HL-60 (cell line): Measurements from ENCODE around the gene CLPTM1L.

Experiments used
- DNase-seq, 2 experiments: peaks; one replicate each; pipeline ENCODE4 v3.0.0-alpha.2; 2010 to 2020; ENCODE audit warnings: low read depth in 1 of 2, low spot score in 1 of 2
- H3K27ac ChIP-seq: fragments of 250-450 bp; sonication (Bioruptor Pico); replicated peaks from 2 replicates; pipeline ENCODE4 v1.5.1; 2020; ENCODE audit warnings: mild to moderate bottlenecking, moderate library complexity
- H3K27me3 ChIP-seq: fragments of 250-450 bp; sonication (Bioruptor Pico); 2 replicates; pipeline ENCODE4 v1.5.1; 2021; ENCODE audit warnings: mild to moderate bottlenecking, moderate library complexity; ENCODE audit not compliant: insufficient read depth, poor library complexity, severe bottlenecking
- H3K4me3 ChIP-seq: replicated peaks from 2 replicates; pipeline ENCODE4 v1.5.1; 2011; ENCODE audit warnings: mild to moderate bottlenecking, control low read depth, low read length; ENCODE audit not compliant: insufficient read depth
- GABPA ChIP-seq: IDR thresholded peaks from 2 replicates; pipeline ENCODE4 v1.6.1; 2012; ENCODE audit warnings: low read depth
- POLR2AphosphoS5 ChIP-seq: IDR thresholded peaks from 2 replicates; pipeline ENCODE4 v1.6.1; 2012; ENCODE audit warnings: low read depth
- SPI1 ChIP-seq: IDR thresholded peaks from 2 replicates; pipeline ENCODE4 v1.6.1; 2012; ENCODE audit warnings: low read depth, mild to moderate bottlenecking, borderline replicate concordance
- TF ChIP-seq, protein P1 (sequence below): IDR thresholded peaks from 2 replicates; pipeline ENCODE4 v1.6.1; 2012; ENCODE audit warnings: low read depth; ENCODE audit not compliant: insufficient replicate concordance
- TF ChIP-seq, protein P2 (sequence below): IDR thresholded peaks from one replicate; pipeline ENCODE4 v1.5.1; 2011; ENCODE audit warnings: low read length, control low read depth, inconsistent platforms; ENCODE audit not compliant: insufficient read depth

CLPTM1L gene

DNA sequence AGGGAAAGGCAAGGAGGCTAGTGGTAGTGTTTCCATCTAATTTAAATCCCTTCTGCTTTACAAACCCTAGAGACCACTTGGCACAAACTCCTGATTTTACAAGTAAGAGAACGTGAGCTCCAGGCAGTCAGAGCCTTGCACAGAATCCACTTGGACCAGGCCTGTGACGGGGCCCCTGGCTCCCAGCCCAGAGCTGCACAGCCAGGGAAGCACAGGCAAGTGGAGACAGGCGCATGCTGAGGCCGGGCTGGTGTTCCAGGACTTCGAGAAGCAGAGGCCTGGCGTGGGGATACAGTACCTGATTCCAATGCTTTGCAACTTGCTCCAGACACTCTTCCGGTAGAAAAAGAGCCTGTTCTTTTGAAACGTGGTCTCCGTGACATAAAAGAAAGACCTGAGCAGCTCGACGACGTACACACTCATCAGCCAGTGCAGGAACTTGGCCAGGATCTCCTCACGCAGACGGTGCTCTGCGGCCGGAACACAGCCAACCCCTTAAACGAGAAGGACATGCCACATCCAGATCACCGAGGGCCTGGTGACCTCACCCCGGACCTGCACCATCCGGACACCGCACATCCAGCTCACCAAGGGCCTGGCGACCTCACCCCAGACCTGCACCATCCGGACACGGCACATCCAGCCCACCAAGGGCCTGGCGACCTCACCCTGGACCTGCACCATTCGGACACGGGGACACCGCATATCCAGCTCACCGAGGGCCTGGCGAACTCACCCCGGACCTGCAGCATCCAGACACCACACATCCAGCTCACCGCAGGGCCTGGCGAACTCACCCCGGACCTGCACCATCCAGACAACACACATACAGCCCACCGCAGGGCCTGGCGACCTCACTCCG is 62.5 kb downstream of the CLPTM1L start:
- TF ChIP-seq SPI1 (no peak), POLR2AphosphoS5 (no peak), GABPA (no peak)
- TF ChIP-seq, protein P1, sequence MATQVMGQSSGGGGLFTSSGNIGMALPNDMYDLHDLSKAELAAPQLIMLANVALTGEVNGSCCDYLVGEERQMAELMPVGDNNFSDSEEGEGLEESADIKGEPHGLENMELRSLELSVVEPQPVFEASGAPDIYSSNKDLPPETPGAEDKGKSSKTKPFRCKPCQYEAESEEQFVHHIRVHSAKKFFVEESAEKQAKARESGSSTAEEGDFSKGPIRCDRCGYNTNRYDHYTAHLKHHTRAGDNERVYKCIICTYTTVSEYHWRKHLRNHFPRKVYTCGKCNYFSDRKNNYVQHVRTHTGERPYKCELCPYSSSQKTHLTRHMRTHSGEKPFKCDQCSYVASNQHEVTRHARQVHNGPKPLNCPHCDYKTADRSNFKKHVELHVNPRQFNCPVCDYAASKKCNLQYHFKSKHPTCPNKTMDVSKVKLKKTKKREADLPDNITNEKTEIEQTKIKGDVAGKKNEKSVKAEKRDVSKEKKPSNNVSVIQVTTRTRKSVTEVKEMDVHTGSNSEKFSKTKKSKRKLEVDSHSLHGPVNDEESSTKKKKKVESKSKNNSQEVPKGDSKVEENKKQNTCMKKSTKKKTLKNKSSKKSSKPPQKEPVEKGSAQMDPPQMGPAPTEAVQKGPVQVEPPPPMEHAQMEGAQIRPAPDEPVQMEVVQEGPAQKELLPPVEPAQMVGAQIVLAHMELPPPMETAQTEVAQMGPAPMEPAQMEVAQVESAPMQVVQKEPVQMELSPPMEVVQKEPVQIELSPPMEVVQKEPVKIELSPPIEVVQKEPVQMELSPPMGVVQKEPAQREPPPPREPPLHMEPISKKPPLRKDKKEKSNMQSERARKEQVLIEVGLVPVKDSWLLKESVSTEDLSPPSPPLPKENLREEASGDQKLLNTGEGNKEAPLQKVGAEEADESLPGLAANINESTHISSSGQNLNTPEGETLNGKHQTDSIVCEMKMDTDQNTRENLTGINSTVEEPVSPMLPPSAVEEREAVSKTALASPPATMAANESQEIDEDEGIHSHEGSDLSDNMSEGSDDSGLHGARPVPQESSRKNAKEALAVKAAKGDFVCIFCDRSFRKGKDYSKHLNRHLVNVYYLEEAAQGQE: no peak
- TF ChIP-seq, protein P2, sequence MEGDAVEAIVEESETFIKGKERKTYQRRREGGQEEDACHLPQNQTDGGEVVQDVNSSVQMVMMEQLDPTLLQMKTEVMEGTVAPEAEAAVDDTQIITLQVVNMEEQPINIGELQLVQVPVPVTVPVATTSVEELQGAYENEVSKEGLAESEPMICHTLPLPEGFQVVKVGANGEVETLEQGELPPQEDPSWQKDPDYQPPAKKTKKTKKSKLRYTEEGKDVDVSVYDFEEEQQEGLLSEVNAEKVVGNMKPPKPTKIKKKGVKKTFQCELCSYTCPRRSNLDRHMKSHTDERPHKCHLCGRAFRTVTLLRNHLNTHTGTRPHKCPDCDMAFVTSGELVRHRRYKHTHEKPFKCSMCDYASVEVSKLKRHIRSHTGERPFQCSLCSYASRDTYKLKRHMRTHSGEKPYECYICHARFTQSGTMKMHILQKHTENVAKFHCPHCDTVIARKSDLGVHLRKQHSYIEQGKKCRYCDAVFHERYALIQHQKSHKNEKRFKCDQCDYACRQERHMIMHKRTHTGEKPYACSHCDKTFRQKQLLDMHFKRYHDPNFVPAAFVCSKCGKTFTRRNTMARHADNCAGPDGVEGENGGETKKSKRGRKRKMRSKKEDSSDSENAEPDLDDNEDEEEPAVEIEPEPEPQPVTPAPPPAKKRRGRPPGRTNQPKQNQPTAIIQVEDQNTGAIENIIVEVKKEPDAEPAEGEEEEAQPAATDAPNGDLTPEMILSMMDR: no peak
- Histone ChIP-seq H3K4me3 (no peak overlapping the region), H3K27me3 (no peaks in the 10 kb centered on the region), H3K27ac (no peak overlapping the region)
- no peak for DNase-seq

DNA sequence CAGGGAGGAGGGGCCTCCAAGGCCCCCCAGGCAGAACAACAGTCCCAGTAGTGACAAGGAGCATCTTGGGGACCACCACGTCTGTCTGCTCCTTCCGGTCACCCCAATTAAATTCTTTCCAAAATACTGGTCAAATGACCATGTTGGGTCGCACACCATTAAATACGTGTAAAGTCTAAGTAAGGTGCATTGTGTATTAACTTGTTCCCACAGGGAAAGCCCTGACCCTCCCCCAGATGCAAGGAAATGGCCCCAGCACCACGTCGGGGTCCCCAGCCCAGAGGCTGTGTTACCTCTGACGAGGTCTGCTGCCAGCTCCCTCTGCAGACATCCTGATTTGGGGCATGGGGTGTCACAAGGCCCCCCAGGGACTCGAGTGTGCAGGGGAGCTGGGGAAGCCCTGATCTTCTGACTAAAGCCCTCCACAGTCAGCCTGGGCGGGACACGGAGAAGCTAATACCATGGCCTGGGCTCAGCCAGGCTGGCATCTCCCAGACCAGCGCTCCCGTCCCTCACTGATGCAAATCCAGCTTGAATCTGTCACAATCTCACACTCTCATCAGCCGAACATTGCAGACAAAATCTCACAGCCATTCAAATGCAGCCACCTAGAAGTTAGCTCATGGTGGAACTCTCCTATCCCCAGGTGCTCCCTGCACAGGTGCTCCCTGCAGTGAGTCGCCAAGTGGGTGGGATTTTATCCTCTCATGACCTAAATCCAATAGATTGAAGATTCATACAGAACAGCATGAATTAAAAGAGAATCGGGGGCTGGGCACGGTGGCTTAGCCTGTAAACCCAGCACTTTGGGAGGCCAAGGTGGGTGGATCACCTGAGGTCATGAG is 63.6 kb downstream of the CLPTM1L start:
- TF ChIP-seq, protein P1: no peak
- no peak for TF ChIP-seq SPI1
- TF ChIP-seq POLR2AphosphoS5: no peak
- TF ChIP-seq, protein P2: no peak
- TF ChIP-seq GABPA: no peak
- Histone ChIP-seq H3K27me3 (no peaks in the 10 kb centered on the region), H3K27ac (no peak overlapping the region), H3K4me3 (no peak overlapping the region)
- no peak for DNase-seq

DNA sequence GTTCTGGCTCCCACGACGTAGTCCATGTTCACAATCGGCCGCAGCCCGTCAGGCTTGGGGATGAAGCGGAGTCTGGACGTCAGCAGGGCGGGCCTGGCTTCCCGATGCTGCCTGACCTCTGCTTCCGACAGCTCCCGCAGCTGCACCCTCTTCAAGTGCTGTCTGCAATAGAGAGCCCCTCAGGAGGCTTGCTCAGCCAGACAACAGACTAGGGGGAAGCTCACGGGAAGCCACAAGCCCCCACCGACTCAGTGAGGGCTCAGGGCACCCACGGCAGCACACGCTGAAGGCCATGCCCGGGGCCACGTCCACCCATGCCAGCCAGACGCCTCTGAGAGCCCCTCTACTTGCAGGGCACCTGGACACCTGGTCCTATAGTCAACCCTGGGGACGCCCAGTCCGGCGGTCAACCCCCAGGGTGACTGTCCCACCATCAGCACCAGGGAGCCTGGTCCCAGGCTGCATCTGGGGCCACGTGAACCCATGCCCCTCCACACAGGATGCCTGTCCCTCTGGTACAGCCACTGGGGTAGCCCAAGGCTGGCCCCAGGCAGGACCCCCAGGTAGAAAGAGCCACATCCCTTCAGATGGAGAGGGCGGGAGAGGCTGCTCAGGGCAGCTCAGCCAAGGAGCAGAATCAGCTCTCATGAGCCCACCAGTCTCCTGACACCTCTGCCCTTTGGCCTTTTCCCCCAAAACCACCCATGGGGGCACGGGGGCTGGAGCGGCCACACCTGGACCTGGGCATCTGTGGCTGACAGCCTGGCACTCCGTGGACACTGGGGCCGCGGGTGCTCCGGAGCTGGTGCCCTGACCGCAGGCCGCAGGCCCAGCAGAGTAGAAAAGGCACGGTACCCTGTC is 64.5 kb downstream of the CLPTM1L start:
- Histone ChIP-seq H3K4me3 (no peak overlapping the region), H3K27me3 (no peaks in the 10 kb centered on the region), H3K27ac (no peak overlapping the region)
- DNase-seq: no peak
- no peak for TF ChIP-seq GABPA
- TF ChIP-seq SPI1: no peak
- TF ChIP-seq POLR2AphosphoS5: no peak
- TF ChIP-seq, protein P1: no peak
- TF ChIP-seq, protein P2: no peak
